HG03457 (cell line): Measurements from ENCODE around the gene RGPD5.
"Not testable (repeated sequence)": the region's sequence is repeated elsewhere in the genome, so short reads cannot be mapped to it uniquely, and the experiment has no call there.

Source experiments
- ATAC-seq: cut with Tn5 transposase; IDR thresholded peaks from one replicate; pipeline ENCODE4 v1.9.1; 2021; ENCODE audit warnings: moderate number of reproducible peaks; ENCODE audit not compliant: unreplicated experiment

RGPD5 gene

DNA sequence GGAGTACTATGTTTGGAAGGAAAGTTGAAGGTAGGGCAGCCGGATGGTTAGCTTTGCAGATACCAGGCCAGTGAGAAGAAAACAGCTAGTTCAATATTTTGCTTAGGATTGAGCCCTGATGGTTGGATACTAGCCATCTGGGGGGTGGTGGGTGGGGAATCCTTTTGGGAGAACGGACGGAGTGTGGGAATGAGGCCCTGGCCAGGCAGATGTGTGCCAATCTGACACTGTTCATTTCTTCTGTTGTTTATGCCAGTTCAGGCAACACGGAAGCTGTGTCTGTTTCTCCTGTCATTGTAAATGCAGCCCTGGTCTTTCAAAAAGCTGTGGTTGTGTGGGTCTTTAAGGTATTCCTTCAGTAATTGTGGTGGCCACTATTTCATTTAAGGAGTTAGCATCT, 96.9 kb downstream of the RGPD5 start:
- not testable (repeated sequence) for ATAC-seq

DNA sequence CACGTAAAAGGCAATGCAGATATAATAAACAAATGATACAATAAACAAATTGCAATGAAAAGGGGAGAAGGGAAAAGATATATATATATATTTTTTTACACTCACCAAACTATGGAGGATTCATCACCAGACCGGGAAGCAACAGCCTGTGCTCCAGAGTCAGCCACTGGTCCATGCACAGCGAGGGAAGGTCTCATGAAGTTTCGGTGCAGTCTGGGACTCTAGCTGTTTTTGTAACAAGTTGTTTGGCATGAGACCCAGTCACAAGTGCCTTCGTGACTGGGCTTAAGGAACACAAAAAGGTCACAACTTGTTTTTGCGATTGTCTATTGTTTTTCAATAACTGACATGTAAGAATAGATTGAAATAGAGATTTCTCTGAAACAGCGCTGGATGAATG, 99.6 kb downstream of the RGPD5 start:
- not testable (repeated sequence) for ATAC-seq

DNA sequence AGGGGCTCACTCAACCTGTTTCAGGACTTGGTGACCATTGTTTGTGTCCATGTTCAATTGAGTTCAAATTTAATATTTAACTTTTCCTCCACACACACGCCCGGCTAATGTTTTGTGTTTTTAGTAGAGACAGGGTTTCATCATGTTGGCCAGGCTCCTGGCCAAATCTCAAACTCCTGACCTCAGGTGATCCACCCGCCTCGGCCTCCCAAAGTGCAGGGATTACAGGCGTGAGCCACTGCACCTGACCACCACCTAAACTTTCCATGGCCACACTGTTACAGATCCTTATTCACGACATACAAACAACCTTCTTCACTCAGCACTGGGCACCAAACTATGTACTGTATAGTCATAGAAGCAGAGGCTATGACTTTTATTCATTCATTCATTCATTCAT, 100.0 kb downstream of the RGPD5 start:
- ATAC-seq = not testable (repeated sequence)

DNA sequence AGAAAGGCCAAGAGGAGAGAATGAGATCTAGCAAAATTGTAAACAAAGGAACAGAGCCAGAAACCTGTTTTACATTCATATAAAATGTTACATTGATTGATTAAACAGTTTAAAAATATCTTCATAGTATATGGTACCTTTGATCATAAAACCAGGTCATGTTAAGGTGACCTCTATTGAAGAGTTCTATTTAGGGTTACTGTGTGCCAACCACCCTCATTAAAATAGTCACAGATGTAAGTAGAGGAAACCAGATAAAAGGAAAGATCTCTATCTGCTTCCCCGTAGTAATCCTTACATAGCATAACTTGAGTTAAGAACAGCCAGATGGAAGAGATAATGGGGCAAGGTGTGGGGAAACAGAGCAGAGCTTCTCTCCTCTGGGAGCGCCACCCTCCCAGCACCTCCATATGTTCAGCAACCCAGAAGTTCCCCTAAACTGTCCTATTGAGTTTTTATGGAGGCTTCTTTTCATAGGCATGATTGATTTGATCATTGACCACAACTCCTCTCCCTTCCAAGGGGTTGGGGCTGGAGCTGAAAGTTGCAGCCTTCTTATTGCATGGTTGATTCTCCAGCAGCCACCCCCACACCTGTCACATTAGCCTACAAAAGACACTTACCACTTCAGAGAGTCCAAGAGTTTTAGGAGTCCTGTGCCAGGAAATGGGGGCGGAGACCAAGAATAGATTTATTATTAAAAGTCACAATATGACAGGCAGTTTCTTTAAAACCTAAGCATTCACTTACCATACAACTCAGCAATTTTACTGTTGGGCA, 101.2 kb downstream of the RGPD5 start:
- not testable (repeated sequence) for ATAC-seq

DNA sequence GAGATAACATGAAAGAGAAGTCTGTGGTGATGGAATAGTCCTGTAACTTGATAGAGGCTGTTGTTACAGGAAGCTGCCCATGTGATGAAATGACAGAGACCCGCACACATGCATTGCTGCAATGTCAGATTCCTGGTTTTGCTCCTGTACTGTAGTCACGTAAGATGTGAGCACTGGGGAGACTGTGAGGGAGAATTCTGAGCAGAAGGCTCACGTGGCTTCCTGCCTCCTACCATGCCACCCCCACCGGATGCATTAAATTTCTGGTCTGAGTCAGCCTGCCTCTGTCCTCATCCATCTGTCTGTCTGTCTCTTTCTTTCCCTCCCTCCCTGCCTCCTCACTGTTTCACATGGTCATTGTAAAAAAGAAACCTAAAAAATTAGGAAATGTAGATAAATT, 102.1 kb downstream of the RGPD5 start:
- ATAC-seq = peak; percentile 96

DNA sequence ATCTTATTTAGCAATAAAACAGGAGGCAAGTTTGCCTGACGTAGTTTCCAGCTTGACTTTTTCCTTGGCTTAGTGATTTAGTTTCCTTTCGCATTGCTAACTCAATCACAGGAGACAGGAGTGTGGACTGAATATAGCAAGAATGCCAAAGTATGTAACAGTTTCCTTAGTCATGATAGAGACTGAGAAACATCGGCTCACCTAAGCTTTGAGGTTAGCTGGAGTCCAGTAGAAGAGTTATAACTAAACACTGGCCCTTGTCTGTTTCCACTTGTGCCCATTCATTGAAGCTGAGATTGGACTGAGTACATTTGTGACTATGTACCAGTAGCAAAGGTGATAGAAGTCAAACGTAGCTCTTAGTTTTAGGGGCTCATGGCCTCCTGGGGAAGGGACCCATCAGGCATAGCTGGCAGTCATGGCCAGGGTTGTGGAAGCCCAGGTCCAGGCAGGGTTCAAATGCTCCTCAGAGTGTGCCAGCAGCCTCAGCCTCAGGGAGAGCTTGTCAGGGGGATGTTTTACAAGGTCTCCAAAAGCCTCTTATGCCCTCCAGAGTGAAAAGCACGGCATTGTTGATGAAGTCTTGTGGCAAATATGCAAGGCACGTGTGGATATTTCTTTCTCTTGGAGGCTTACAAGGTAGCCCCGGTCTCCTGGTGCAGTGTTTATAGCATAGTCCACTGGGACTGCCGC, 103.8 kb downstream of the RGPD5 start:
- ATAC-seq = not testable (repeated sequence)

DNA sequence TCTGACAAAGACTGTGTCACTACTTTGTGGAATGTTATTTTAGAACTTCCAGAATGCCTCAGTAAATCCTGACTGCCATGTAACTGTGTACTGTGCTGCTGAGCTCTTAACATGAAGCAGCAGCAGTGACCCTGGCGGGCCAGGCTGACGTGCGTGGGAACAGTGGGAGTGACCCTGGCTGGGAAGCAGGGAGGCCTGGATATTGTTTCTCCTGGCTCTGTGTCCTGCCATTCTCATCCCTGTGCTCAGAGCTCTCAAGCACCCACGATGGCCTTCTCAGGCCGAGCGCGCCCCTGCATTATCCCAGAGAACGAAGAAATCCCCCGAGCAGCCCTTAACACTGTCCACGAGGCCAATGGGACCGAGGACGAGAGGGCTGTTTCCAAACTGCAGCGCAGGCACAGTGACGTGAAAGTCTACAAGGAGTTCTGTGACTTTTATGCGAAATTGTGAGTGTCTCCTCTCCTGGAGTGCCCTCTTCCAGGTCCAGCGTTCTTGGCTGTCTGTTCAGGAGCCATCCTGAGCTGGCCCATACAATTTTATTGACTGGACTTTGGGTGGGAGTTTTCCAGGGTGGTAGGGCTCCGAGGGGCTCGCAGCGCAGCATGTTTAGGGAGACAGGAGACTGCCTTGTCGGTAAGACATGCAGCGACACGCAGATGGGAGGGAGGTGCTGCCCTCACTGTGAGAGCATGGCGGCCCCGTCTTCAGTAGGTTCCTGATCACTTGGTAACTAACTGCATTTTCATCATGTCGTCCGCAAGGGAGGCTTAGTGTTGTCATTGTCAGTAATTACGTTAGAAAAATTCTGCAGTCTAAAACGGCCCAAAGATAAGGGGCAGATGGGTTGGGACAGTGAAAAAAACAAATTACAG, 104.6 kb downstream of the RGPD5 start, which contains the start of gene LIMS3:
Gene LIMS3 (plus strand): TSS at position 227 of the 875 bp plus-strand sequence. CDS start 41 bp downstream, at position 268.
- not testable (repeated sequence) for ATAC-seq

DNA sequence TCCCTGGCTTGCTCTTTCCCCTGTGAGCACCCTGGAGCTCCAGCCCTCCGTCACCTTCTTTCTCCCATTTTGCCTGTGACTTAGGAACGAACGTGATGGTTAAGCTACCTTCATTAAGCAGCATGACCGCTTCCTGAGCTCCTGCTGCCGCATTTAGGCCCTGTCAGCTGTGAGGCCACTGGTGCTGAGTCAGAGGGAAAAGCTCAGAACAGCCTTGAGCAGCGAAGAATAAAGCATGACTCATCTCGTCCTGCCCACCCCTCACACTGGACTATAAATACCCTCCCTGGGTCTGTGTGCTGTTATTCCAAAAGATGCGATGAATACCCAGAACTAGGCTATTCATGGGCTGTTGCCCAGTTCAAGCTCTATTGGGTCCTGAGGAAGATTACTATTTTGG, 111.7 kb downstream of the RGPD5 start:
- ATAC-seq = peak; percentile 60
